ENCODE data around the gene TSHR. TPM values are rescaled to one million over a fixed set of nuclear protein-coding genes. Genes with fewer than 3 reads are reported as not detected.

The TSHR gene
- total RNA-seq, 1 donor from 2014 or later: not detected

GRCh38 chr14:81005540-81006228, 50.3 kb downstream of the TSHR start:
- Mint-ChIP-seq H3K4me3 (no peak overlapping the region), H3K36me3 (no peaks in the 10 kb centered on the region), H3K4me1 (no peaks in the 10 kb centered on the region), H3K9me3 (no peaks in the 10 kb centered on the region), H3K27ac (no peak overlapping the region), H3K27me3 (ENCODE audit: insufficient read depth, low read depth) (peaks cover 2% of the 10 kb centered on the region)
- no peak for DNase-seq (ENCODE audit: low spot score)
- no peaks in the 10 kb centered on the region for H3K27me3 ChIP-seq
- H3K9me3 ChIP-seq (ENCODE audit: low read depth): no peaks in the 10 kb centered on the region
- no peak overlapping the region for H3K9ac ChIP-seq
- H3K4me1 ChIP-seq: no peaks in the 10 kb centered on the region
- H3K27ac ChIP-seq: no peak overlapping the region
- no peak overlapping the region for H3K4me3 ChIP-seq
- H3F3A ChIP-seq (ENCODE audit: low read depth): no peaks in the 10 kb centered on the region
- H3K79me2 ChIP-seq (ENCODE audit: low read depth): no peaks in the 10 kb centered on the region
- no peak overlapping the region for H2AFZ ChIP-seq (replicated peaks)
- no peaks in the 10 kb centered on the region for H4K20me1 ChIP-seq (ENCODE audit: low read depth)
- H3K4me2 ChIP-seq: no peak overlapping the region
- TF ChIP-seq EZH2phosphoT487 (IDR thresholded peaks at IDR 0.05) (no peak), CTCF (IDR thresholded peaks at IDR 0.05) (no peak), EZH2 (IDR thresholded peaks at IDR 0.05) (no peak)
- no peaks in the 10 kb centered on the region for H3K36me3 ChIP-seq

- no peaks in the 10 kb centered on the region for H3K9me3 Mint-ChIP-seq
Observed at GRCh38 chr14:81006266-81006665, 50.8 kb downstream of the TSHR start.

GRCh38 chr14:81007131-81007530, 51.7 kb downstream of the TSHR start:
- Histone ChIP-seq H3K27me3 (no peaks in the 10 kb centered on the region), H3K9ac (no peak overlapping the region), H3K4me1 (no peaks in the 10 kb centered on the region), H3K36me3 (no peaks in the 10 kb centered on the region), H3K79me2 (ENCODE audit: low read depth) (no peaks in the 10 kb centered on the region), H3K9me3 (ENCODE audit: low read depth) (no peaks in the 10 kb centered on the region), H2AFZ (replicated peaks) (no peak overlapping the region), H3F3A (ENCODE audit: low read depth) (no peaks in the 10 kb centered on the region), H4K20me1 (ENCODE audit: low read depth) (no peaks in the 10 kb centered on the region), H3K27ac (no peak overlapping the region), H3K4me3 (no peak overlapping the region), H3K4me2 (no peak overlapping the region)
- TF ChIP-seq EZH2phosphoT487 (IDR thresholded peaks at IDR 0.05) (no peak), EZH2 (IDR thresholded peaks at IDR 0.05) (no peak), CTCF (IDR thresholded peaks at IDR 0.05) (no peak)
- Mint-ChIP-seq H3K36me3 (no peaks in the 10 kb centered on the region), H3K27me3 (ENCODE audit: insufficient read depth, low read depth) (no peaks in the 10 kb centered on the region), H3K4me3 (no peak overlapping the region), H3K4me1 (no peaks in the 10 kb centered on the region), H3K27ac (no peak overlapping the region), H3K9me3 (no peaks in the 10 kb centered on the region)
- no peak for DNase-seq (ENCODE audit: low spot score)

More at GRCh38 chr14:81006266-81006665, 50.8 kb downstream of the TSHR start:
- no peaks in the 10 kb centered on the region for H3K27me3 Mint-ChIP-seq (ENCODE audit: insufficient read depth, low read depth)
- TF ChIP-seq CTCF (IDR thresholded peaks at IDR 0.05): no peak
- no peak for TF ChIP-seq EZH2 (IDR thresholded peaks at IDR 0.05)
- TF ChIP-seq EZH2phosphoT487 (IDR thresholded peaks at IDR 0.05): no peak
- Histone ChIP-seq H3K4me1 (no peaks in the 10 kb centered on the region), H3K79me2 (ENCODE audit: low read depth) (no peaks in the 10 kb centered on the region), H2AFZ (replicated peaks) (no peak overlapping the region), H3K4me3 (no peak overlapping the region), H3K9ac (no peak overlapping the region), H3F3A (ENCODE audit: low read depth) (no peaks in the 10 kb centered on the region), H4K20me1 (ENCODE audit: low read depth) (no peaks in the 10 kb centered on the region), H3K36me3 (no peaks in the 10 kb centered on the region), H3K4me2 (no peak overlapping the region), H3K9me3 (ENCODE audit: low read depth) (no peaks in the 10 kb centered on the region), H3K27me3 (no peaks in the 10 kb centered on the region), H3K27ac (no peak overlapping the region)
- H3K27ac Mint-ChIP-seq: no peak overlapping the region
- H3K4me3 Mint-ChIP-seq: no peak overlapping the region
- H3K36me3 Mint-ChIP-seq: no peaks in the 10 kb centered on the region
- DNase-seq (ENCODE audit: low spot score): no peak
- H3K4me1 Mint-ChIP-seq: no peaks in the 10 kb centered on the region
